Fibroblast of skin of abdomen (primary cell): ENCODE measurements around the gene AHCYL2.
"Not testable (repeated sequence)": the region's sequence is repeated elsewhere in the genome, so short reads cannot be mapped to it uniquely, and the experiment has no call there.

Experiments used
- DNase-seq: peaks from one replicate; pipeline ENCODE4 v3.0.0-alpha.2; 2013

AHCYL2 gene

DNA sequence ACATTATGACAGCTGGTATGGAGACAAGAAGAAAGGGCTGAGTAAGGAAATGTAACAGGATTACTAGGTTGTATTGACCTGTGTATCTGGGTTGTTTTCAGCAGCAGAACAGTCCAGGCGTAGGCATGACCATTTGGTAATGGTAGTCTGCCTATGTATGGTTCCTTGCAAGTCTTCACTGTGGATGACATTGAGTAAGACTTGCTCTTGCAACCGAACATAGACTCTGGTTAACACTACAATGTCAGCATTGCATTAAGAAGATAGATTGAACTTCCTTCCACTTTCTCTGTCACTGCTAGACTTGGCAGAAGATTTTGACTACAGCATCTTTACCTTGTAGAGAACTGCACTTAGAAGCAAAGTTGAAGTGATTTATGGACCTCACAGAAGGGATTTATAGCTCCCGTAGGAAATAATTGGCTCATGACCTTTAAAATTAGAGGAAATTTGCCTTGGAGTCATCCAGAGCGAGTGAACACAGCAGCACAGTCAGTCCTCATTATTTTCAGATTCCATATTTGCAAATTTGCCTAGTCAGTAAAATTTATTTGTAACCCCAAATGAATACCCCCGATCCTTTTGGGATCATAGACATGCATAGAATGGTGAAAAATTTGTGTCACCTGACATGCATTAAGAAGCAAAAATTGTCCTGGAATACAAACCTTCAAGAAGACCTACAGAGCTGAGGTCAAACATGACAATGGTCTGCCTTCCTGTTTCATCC is 129.8 kb downstream of the AHCYL2 start:
- DNase-seq = no peak

DNA sequence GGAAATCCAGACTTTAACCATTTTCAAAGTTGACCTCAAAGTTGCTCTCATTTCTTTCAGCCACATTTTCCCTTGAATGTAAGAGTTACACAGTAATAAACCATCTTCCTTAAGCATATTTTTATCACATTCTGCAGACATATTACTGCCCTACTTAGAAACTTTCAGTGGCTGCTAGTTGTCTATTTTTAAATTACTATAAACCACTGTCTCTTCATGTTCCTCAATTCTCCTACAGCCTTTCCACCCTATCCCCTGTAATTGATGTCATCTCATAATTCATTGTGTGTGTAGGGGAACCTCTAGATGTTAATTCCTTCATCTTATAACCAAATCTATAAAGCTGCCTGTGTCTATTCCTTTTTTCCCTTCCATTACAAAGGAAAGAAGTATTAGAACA is 131.3 kb downstream of the AHCYL2 start:
- no peak for DNase-seq

DNA sequence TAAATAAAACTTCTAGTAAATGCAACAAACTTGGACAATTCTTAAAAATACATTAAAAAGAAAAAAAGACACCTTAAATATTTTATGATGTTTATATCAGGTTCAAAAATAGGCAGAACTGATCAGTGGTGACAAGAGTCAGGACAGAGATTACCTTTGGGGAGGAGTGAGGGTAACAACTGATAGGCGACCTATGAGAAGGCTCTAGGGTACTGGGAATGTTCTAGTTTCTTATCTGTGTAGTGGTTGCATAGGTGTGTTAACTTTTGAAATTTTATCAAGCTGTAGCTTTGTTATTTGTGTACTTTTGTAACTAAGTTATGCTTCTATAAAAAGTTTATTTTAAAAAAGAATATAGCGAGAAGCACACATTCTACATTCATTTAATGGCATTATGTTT is 134.3 kb downstream of the AHCYL2 start:
- no peak for DNase-seq

- DNase-seq = no peak
Observed at GRCh38 chr7:129359638-129360037, 134.8 kb downstream of the AHCYL2 start.

DNA sequence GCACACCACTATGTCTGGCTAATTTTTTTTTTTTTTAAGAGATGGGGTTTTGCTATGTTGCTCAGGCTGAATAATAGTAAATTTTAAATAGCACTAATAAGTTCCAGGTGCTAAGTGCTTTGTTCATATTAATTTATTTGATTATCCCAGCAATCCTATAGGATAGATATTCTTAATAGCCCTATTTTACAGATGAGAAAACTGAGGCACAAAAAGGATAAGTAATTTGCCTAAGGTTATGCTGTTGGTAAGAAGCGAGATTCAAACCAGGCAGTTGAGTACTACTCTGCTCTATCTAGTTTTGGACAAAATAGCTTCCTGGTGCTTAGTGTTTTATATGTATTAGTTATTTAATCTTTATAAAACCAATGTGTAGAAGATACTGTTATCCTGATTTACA is 136.9 kb downstream of the AHCYL2 start:
- DNase-seq = no peak

DNA sequence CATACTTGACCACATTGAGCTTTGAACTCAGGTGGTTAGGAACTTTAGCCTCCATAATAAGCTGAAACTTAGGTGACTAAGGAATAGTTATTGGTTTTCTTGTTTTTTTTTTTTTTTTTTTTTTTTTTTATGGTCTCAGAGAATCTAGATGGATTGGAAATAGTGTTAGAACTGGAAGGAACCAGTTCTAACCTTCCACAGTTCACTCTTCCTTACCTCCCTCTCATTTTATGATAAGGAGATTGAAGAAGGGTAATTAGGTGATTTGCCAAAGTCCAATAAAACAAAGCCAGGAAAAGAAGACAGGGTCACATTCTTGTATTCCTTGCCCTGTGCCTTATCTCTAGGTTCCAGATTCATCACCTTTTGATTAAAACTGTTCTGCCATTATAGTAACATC is 137.7 kb downstream of the AHCYL2 start:
- no peak for DNase-seq

DNA sequence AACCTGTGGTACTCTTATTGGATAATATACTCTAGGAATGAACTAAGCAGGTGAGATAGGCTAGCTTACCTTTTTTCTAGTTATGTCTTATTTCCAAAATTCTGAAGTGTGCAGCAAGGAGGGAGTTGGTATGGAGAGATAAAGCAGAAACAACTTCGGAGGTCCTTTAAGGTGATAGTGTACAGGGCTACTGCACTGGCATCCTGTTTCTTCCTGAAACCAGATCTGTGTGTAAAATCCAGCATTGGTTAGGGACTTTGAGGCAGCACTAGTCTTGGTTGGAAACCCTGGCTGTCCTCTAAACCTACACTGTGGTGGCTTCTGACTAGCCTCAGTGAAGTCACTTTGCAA is 142.5 kb downstream of the AHCYL2 start:
- DNase-seq = no peak

DNA sequence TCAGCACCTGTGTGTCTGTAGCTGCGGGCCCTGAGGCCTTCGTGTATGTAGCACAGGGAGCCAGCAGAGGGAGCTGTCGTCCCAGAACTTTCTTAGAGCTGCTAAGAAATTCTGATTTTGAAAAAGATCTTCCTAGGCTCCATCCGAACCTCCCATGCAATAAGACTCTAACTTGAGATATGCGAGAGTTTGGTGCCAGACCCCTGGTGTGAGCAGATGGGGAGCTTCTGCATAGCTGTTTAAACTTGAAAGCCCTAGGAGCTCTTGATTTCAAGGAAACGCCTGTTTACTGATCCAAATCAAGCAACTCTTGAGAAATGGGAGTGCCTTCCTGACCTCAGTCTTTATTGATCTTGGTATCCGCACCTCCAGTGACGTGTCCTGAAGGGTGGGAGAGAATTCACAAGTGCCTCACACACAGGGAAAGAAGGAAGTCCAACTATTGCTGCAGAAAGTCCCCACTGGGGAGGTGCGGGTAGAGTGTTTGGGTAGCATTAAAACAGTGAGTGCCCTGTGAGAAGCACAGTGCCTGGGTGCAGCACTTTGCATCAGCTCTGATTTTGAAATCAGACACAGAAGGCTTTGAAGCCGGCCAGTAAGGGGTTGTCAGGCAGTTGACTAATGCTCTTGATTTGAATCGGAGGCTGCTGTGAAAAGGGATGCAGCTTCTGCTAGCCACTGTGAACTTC is 143.0 kb downstream of the AHCYL2 start:
- DNase-seq = peak; percentile 61

DNA sequence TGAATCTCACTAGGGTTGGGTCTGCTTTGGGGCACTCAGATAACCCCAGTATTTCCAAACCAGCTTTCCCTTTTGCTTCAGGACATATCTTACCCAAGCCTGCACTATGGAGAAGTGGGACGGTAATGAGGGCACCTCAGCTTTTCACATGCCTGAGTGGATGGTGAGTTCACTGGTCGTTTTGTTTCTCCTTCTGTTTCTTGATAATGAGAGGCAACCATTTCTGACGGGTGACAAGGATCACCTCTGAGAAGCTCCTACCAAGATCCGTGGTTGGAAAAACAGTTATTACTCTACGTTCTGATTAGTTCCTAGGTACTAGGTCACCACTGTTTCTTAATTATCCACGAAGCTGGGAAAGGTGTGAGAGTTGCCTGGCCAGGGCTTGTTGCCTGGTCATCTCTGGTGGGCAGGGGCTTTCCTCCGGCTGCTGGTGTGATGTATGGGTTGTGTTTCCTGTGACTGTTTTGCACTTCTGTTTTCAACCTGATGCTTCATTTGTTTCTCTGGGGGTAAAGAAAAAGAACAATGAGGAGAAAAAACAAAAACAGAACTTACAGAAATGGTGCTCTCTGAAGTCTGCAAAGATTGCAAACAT is 143.7 kb downstream of the AHCYL2 start:
- no peak for DNase-seq

DNA sequence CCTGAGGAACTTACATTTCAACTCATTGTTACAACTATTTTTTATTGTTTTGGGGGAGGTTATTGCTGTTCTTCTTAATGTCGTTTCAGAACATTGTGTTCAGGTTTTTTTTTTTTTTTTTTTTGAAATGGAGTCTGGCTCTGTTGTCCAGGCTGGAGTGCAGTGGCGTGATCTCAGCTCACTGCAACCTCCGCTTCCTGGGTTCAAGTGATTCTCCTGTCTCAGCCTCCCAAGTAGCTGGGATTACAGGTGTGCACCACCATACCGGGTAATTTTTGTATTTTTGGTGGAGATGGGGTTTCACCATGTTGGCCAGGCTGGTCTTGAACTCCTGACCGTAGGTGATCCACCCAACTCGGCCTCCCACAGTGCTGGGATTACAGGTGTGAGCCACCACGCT is 144.6 kb downstream of the AHCYL2 start:
- not testable (repeated sequence) for DNase-seq

GRCh38 chr7:129370812-129371211 is 146.0 kb downstream of the AHCYL2 start:
- peak; percentile 4 for DNase-seq

DNA sequence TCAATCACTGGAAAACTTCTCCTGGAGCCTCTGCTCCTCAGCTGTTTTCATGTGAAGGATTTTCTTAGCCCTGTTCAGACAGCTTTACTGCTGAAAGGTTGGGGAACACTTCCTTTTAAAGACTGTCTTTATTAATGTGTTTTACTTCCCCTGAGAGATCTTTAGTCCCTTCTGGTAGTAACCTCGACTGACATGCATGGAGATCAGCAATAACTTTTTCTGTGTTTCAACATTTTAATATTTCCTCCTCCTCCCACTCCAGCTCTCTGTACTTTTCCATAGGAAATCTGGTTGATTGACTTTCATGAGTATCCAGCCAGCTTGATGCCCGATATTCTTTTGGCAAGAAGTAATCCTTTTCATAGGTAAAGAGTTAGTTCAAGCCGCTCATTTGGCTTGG is 146.7 kb downstream of the AHCYL2 start:
- DNase-seq = no peak

GRCh38 chr7:129373651-129374428 is 149.0 kb downstream of the AHCYL2 start:
- DNase-seq = no peak

- DNase-seq = no peak
Observed at GRCh38 chr7:129375141-129375938, 150.5 kb downstream of the AHCYL2 start.

DNA sequence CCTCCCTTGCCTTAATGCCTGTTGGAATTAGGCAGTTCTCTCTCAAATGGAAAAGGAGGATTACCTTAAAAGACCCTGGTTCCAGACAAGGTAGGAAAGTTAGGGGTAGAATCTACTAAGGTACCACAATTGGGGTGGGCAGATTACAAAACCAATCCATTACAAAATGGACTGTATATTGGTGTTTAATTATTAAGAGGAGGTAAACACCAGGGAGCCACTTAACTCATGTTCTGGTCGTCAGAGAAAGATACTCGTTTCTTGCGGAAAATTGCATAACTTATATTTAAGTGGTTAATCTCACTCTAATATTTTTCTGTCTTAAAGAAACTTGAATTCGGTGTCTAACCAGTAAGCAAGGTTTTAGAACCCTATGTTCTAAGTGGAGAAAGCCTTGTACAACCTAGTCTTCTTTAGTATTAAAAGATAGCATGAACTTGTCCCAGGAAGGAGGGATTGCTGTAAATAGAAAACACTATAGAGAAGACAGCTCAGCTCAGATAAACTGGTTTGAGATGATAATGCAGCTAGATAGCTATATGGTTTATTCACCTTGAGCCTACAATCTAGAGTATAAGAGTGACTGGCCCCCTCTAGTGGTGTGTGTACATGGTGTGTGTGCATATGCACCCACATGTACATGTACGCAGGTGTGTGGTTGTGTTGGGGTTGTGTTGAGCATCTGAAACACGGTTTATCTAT is 151.4 kb downstream of the AHCYL2 start:
- peak; percentile 19 for DNase-seq

GRCh38 chr7:129376778-129377700 is 152.2 kb downstream of the AHCYL2 start:
- DNase-seq = peak; percentile 49

- DNase-seq = no peak
Observed at GRCh38 chr7:129381710-129382484, 157.1 kb downstream of the AHCYL2 start.

GRCh38 chr7:129383542-129384132 is 158.8 kb downstream of the AHCYL2 start:
- no peak for DNase-seq

GRCh38 chr7:129385116-129385515 is 160.3 kb downstream of the AHCYL2 start:
- DNase-seq = no peak
